GM13977 (cell line): Measurements from ENCODE around the gene TMA7B.

ENCODE experiments used
- DNase-seq: peaks from one replicate; pipeline ENCODE4 v3.0.0; 2012; ENCODE audit warnings: low spot score
- in situ Hi-C: fragments of 300-500 bp; cut with MboI; formaldehyde crosslinking; loops from one replicate; pipeline ENCODE4 v1.12.0; 2022; ENCODE audit warnings: low sequenced_read_pairs, low pct_unique_long_range_greater_than_20kb, mixed read lengths, inconsistent platforms; ENCODE audit not compliant: unreplicated experiment
- TF ChIP-seq, protein P1 (sequence below): IDR thresholded peaks from 2 replicates; pipeline ENCODE4 v1.5.1; 2012; ENCODE audit warnings: mild to moderate bottlenecking, control low read depth; ENCODE audit not compliant: insufficient read depth; ENCODE audit errors: extremely low read depth, missing control alignments

TMA7B gene

DNA sequence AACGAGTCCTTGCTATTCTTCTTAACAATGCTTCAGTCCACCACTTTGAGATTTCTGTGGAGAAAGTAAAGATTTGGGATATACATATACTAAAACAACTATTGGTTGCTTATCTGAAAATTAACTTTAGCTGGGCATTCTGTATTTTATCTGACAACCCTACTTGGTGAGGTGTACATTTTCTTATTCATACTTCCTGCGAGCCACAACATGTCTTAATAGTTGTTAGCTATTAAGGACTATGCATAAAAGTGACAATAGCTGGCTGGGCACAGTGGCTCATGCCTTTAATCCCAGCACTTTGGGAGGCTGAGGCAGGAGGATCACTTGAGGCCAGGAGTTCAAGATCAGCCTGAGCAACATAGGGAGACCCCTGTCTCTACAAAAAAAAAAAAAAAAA lies 28.0 kb upstream of the TMA7B start:
- TF ChIP-seq, protein P1, sequence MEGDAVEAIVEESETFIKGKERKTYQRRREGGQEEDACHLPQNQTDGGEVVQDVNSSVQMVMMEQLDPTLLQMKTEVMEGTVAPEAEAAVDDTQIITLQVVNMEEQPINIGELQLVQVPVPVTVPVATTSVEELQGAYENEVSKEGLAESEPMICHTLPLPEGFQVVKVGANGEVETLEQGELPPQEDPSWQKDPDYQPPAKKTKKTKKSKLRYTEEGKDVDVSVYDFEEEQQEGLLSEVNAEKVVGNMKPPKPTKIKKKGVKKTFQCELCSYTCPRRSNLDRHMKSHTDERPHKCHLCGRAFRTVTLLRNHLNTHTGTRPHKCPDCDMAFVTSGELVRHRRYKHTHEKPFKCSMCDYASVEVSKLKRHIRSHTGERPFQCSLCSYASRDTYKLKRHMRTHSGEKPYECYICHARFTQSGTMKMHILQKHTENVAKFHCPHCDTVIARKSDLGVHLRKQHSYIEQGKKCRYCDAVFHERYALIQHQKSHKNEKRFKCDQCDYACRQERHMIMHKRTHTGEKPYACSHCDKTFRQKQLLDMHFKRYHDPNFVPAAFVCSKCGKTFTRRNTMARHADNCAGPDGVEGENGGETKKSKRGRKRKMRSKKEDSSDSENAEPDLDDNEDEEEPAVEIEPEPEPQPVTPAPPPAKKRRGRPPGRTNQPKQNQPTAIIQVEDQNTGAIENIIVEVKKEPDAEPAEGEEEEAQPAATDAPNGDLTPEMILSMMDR, result no peak
- in situ Hi-C loops, result no loop called here
- DNase-seq, result no peak

DNA sequence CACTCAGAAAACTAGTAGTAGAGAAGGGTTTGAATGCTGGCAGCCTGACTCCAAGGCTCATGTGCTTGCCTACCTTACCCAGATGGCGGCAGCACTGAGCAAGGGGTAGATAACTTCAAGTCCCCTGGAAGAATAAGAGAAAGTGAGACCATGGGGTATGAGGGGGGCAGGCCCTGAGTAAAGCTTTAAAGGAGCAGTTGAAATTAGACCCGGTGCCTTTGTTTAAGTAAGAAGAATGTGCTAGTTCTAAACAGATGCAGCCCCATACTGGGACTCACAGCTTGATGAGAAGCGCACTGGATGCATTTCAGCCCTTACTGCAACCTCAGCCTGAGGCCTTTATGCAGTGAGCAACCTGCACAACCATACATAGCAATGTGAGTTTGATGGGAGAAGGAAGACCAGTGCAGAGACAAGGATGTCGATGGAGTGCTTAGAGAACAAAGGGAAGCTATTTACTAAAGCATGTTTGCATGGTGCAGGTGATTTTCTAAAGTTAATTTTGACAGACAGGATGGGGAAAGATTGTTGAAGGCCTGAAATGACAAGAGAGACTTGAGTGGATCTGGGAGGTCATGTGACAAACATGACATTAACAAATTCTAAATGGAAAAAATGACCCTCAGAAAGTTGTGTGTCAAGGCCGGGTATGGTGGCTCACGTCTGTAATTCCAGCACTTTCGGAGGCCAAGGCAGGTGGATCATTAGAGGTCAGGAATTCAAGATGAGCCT lies 27.1 kb upstream of the TMA7B start:
- peak; percentile 52 for DNase-seq

DNA sequence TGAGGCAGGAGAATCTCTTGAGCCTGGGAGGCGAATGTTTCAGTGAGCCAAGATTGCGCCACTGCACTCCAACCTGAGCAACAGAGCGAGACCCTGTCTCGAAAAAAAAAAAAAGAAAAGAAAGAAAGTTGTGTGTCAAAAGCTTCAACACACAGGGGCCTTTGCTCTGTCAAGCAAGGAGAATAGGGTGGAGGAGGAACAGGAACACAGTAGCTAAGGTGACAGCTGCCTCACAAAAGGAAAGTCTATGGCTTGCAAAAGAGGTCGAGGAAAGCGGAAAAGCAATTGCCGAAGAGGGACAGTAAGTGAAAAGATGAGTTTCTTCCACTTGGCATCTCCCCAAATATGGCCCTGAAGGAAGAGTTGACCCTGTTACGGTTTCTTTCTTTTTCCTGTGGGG lies 26.5 kb upstream of the TMA7B start:
- in situ Hi-C loops, result no loop called here
- DNase-seq, result no peak
- TF ChIP-seq, protein P1, result no peak

More for the DNA sequence above, 27.1 kb upstream of the TMA7B start:
- TF ChIP-seq, protein P1, result peak; percentile 73
- in situ Hi-C loops, result no loop called here

DNA sequence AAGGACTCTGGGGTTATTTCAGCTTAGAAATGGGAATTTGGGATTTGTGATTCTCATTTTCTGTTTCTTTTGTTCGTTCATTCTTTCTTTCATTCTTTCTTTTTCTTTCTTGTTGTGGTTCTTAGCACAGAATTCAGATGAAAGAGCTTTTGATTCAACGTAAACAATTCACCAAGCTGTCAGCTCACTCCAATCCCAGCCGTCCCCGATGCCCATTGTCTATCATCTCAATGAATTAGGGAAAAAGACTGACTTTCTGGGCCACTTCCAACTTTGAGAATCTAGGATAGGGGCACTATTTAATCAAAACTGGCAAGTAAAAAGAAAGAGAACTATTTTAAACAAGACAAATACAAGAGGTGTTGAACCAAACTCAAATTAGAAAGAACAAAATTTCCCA lies 25.1 kb upstream of the TMA7B start:
- TF ChIP-seq, protein P1, result no peak
- no peak for DNase-seq
- in situ Hi-C loops, result no loop called here

DNA sequence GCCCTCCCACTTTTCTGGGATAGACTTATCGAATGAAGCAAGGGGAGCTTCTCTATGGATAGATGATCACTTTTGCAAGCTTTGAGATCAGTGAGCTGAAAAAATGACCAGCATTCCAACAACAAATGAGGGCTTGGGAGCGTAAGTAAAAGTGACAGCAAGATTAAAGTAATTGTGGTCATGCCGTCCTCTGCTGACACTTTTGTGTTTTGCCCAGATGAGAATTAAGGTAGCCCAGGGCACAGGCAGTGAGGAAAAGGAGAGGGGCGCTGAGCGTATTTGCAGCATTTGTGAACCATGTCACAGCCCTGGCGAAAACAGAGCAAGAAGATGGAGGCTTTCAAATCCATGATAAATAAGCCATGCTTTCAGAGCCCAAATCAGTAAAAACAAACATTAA lies 24.6 kb upstream of the TMA7B start:
- no peak for DNase-seq
- in situ Hi-C loops, result no loop called here
- TF ChIP-seq, protein P1, result no peak

DNA sequence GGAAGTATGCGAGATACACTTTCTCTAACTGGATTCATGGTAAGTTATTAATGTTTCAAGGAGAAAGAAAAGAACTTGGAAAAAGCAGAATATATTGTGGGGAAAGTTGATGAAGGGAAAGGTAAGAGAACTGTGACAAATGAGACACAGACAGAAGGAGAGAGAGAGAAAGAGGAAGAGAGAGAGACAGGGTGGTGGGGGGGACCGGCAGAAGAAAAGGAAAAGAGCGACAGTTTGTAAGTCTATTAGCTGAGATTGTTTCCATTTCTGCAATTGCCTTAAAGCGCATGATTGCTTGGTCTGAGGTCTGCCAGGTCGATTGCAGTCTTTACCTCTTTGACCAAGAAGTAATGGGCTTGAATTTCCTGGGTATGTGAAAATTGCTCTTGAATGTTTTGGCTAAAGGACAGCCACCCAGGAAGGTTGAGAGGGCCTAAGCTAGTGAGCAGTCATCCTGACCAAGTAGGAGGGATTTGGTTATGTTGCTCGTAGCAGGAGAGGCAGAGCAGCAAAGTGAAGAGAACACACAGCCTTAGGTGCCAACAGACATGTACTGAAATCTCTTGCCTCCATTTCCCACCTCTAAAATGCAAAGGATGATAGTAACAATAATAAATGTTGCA lies 23.6 kb upstream of the TMA7B start:
- in situ Hi-C loops, result no loop called here
- no peak for DNase-seq
- TF ChIP-seq, protein P1, result no peak
